CD1c-positive myeloid dendritic cell (primary cell): ENCODE results near the gene TMEM178B.

Experiments used
- DNase-seq: peaks from one replicate; pipeline ENCODE4 v3.0.0-alpha.2; 2016; ENCODE audit errors: extremely low spot score

The TMEM178B gene

GRCh38 chr7:141430455-141431139 is 356.7 kb downstream of the TMEM178B start:
- DNase-seq, result no peak

GRCh38 chr7:141431140-141431479 is 357.2 kb downstream of the TMEM178B start:
- no peak for DNase-seq

DNA sequence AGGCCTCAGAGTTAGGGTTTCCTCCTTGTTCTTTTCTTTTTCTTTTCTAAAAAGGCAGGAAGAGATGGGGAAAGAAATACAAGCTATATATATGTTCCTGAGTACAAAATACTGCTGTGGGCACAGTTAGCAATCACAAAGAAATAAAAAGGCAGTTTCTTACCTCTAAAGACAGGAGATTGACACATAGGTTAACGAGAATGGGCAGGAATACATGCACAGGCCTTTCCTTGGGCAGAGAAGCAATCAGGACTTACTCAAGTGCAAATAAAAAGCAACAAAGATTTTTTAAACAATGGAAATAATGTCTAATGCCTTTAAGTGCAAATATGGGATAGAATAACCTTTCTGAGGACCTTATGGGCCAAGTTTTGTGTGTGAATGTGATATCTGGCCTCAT is 357.8 kb downstream of the TMEM178B start:
- no peak for DNase-seq

GRCh38 chr7:141433698-141434097 is 359.8 kb downstream of the TMEM178B start:
- DNase-seq, result no peak

DNA sequence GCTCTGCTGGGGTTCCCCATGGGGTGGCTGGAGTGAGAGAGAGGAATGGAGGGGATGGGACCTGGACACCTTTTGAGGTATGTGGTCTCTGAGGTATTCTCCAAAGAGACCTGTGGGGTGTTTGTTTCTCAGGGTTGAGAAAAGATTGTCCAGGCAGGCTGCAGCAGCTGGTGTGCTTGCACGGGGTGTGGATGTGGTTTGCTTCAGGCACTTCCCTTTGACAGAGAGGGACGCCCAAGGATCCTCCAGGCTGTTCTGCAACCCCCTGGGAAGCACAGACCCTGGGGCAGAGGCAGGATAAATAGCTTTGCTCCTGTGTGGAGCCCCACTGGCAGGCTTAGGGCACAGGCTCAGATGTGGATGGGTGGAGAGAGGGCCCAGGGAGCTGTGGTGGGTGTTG is 362.3 kb downstream of the TMEM178B start:
- no peak for DNase-seq

GRCh38 chr7:141436575-141437075 is 362.8 kb downstream of the TMEM178B start:
- DNase-seq, result no peak

- DNase-seq, result no peak
Observed at GRCh38 chr7:141439164-141439563, 365.3 kb downstream of the TMEM178B start.

GRCh38 chr7:141439776-141440175 is 365.9 kb downstream of the TMEM178B start:
- no peak for DNase-seq

DNA sequence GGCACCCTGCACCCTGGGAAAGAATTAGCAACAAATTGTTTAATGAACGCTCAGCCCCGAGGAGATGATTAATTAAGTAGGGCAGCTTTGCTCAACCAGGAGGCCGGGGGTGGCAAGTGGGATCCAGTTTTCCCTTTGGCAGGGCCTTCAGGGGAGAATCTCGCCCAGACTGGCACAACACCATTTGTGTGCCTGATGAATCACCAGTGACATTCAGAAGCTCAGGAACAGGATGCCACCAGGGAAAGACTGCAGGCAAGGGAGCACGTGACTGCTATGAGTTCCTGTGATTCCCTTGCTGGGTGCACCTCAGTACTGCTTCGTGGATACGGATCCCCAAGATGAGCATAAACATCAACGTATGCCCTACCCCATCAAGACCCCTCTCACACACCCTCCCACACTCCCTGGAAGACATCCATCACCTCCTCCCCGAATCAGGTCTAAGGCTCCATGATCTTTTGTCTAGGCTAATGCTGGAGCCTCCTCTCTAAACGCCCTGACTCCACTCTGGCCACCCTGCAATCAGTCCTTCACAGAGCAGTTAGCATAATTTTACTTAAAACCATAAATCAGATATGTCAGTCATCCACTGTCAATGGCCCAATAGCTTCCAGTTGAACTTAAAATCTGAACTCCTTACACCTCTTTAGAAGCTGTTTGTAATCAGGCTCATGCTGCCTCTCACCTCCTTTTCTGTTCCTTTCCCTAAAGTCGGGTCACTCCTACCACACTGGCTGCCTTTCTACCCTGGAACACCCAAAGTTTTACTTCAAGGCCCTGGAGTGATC is 368.2 kb downstream of the TMEM178B start:
- DNase-seq, result no peak

- no peak for DNase-seq
Observed at GRCh38 chr7:141442781-141443180, 368.9 kb downstream of the TMEM178B start.

- no peak for DNase-seq
Observed at GRCh38 chr7:141444961-141445360, 371.1 kb downstream of the TMEM178B start.

DNA sequence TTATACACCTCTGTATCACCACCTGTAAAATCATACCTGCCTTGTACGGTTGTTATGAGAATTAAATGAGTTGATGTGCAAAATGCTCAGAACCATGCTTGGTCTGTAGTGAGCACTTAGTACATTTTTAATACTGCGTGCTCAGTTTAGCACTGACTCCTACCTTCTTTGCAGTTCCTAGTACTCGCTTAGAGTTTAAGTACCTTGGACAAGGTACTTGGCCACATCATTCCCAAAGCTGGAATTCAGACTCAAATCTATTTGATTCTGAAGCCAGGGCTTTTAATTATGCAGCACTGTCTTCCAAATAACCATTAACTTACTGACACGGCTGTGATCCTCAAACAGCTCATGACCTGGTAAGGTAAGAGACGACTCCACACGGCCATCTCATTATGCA is 377.4 kb downstream of the TMEM178B start:
- DNase-seq, result no peak

GRCh38 chr7:141452911-141453310 is 379.0 kb downstream of the TMEM178B start:
- DNase-seq, result no peak

GRCh38 chr7:141454338-141454737 is 380.5 kb downstream of the TMEM178B start:
- DNase-seq, result no peak

- DNase-seq, result no peak
Observed at GRCh38 chr7:141455723-141456122, 381.9 kb downstream of the TMEM178B start.

- no peak for DNase-seq
Observed at GRCh38 chr7:141456298-141456697, 382.4 kb downstream of the TMEM178B start.

DNA sequence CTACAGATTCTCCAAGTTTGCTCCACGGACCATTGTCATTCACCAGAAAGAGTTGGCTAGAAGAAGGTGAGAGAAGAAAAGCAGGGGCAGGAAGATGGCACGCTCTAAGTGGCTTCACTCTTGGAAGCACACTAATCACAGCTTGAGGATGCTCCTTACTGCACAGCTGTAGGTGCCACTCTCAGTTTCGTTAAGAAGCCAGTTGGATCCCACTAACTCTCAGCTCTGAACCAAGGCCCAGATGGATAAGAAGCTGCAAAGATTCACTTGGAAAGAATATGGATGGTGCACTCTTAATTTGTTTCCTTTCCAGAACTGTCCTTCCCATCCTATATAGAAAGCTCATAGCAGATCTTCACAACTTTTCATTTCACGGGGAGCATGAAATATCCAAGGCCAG is 382.8 kb downstream of the TMEM178B start:
- no peak for DNase-seq

- DNase-seq, result no peak
Observed at GRCh38 chr7:141460781-141461715, 387.2 kb downstream of the TMEM178B start.

DNA sequence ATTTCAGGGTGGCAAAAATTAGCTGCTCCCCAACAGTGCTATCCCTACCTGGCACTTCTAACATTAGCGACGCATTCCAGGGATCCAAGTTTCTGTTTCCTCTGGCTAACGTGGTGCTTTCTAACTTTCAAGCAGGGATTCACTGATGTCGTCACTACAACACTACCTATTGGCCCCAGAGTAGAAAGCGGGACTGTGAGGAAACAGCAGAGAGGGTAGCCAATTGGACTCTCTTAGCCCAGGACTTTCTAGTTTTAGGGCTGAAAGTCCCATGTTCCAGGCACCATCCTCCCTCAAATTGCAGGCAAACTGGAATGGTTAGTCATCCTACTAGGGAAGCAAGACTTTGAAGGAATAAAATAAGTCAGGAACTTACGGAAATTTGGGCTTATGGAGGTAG is 388.1 kb downstream of the TMEM178B start:
- no peak for DNase-seq

- DNase-seq, result no peak
Observed at GRCh38 chr7:141462958-141463357, 389.1 kb downstream of the TMEM178B start.

- no peak for DNase-seq
Observed at GRCh38 chr7:141463986-141464385, 390.1 kb downstream of the TMEM178B start.

- no peak for DNase-seq
Observed at GRCh38 chr7:141464551-141464950, 390.7 kb downstream of the TMEM178B start.
